Stimulated activated CD4-positive, alpha-beta T cell treated with anti-CD3 and anti-CD28 coated beads, TNF-alpha, amount 100 ng/mL, for 4 hours (primary cell): ENCODE measurements around the gene ZNF197.
"Not testable (repeated sequence)": the region's sequence is repeated elsewhere in the genome, so short reads cannot be mapped to it uniquely, and the experiment has no call there.

Experiments used
- DNase-seq, 3 experiments: peaks; one replicate each; pipeline ENCODE4 v3.0.0-alpha.2; 2020; ENCODE audit warnings: low read depth in 3 of 3

Gene ZNF197

DNA sequence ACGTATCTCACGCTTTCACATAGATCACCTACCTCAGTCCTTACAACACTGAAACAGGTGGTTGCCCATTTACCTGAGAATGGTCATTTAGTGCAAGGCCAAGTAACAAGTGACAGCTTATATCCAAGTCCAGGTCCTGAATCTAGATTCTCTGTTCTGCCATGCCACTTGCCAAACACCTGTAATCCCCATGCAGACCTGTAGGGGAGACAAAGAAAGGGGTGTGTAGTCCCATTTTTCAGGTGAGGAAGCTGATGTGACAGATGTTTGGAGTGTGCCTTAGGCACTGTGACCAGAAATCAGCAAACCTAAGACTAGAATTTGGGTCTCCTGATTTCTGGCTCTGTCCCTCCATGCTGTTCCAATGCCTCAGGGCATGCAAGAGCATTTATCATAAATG, 36.4 kb downstream of the ZNF197 start:
- DNase-seq, result no peak

DNA sequence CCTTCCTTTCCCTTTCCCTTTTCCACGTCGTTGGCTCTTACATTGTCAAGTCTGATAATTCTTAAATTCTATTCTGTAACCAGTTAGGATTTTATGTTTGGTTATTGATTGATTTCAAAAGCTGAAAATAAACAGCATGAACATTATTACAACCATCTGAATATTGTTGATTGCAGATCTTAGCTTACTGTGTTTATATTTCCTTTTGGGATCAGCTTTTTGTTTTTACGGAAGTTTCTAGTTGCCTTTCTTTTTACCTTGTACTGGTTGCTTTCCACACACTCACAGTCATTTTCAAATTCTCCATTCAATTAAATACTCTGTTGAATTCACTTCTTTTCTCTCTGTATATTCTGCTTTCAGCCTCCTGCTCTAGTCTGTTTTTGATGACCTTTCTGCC, 40.3 kb downstream of the ZNF197 start:
- no peak for DNase-seq

DNA sequence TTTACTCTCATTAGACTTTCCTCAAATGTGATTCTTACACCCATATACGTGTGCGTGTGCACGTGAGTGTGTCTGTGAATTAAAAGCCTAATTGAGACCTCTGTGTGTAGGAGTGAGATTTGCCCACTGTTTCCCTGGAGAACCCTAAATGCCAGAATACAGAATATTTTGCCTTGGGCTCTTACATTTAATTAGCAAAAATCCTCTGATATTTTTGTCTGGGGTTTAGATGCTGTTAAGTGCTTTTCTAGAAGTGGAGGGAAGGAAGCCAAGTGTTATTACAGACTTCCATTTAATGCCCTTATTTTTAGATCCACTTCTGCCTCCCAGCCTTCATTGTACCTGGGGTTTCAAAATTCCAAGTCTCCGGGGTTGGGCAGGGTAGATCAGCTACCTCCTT, 41.5 kb downstream of the ZNF197 start:
- DNase-seq, result no peak

DNA sequence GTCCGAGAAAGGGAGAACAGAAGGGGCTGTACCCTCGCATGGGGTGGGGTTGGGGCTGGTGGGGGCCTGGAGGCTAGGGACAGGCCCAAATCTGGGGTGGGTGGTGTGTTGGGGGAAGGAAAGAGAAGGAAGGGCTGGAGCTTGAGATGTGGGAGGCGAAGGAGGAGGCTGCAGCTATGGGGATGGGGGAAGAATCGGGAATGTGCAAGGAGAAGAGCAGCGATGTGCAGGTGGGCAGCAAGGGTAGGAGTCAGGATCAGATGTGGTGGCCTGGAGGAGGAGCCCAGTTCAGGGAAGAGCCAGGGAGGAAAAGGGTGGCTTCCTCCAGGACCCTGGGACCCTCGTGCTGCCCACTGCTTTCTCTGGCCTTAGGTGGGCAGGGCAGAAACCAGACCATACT, 44.9 kb downstream of the ZNF197 start:
- no peak for DNase-seq

DNA sequence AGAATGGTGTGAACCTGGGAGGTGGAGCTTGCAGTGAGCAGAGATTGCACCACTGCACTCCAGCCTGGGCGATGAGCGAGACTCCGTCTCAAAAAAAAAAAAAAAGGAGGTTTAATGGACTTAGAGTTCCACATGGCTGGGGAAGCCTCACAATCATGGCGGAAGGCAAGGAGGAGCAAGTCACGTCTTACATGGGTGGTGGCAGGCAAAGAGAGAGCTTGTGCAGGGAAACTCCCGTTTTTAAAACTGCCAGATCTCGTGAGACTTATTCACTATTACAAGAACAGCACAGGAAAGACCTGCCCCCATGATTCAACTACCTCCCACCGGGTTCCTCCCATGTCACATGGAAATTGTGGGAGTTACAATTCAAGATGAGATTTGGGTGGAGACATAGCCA, 48.6 kb downstream of the ZNF197 start:
- not testable (repeated sequence) for DNase-seq

DNA sequence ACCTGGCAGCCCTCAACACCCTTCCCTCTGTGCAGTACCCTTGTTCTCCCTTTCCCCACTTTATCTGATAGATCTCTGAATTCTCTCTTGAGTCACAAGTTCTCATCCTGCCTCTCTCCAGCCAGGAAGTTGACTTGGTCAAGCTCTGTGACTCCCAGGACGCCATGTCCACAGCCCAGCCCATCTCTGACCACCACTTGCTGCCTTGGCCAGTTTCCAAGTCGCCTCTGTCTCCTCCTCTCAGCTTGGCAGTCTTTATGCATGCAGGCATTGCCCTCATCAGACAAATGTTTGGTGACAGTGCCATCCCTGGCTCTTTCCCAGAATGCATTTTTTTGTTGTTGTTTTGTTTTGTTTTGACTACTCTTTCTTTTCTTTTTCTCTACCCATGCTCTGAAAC, 49.4 kb downstream of the ZNF197 start:
- DNase-seq, result no peak

DNA sequence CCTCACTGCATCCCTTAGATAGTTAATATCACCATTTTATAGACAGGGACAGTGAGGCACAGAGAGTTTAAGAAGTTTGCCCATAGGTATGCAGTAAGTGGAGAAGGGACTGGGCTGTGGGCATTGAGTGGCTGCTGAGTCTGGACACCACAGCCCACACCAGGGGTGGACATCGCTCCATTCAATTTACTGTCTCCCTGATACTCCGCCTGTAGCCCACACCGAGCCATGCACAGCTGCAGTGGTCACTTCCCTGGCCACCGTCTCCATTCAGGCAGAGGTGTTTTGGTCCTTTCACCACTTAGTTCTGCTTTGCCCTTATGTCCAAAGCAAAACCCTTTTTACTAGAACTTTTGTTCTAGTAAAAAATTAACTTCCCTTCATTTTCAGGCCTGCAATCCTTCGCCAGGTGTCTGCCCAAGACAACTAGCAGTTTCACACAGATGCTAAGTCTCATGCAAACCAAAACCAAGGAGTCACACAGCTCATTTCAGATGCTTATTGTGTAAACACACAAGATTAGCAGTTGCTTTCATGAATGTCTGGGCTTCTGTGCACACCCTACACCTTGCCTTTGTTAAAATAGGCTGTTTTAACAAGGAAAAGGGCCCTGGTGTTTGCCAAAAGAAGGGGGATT, 53.8 kb downstream of the ZNF197 start:
- no peak for DNase-seq

DNA sequence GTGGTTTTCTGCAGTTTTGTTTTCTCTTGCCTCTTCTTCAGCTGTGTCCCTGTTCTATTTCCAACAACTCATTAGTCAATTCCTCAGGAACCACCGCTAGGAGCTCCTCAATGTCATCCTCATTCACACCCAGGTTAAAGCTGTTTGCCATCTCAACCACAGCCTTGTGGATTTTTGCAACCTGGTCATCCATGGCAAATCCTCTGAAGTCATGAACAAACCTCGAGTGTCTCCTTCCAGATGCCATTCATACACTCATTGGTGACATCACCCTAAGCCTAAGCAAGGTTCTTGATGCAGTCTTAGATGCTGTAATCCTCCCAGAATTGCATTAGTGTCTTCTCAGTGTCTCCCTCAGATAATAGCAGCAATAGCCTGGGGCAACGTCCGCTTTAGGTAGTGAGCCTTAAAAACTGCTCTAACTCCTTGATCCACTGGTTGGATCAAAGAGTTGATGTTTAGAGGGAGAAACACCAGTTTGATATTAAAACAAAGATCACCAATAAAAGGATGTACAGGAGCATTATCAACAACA, 56.2 kb downstream of the ZNF197 start:
- no peak for DNase-seq

DNA sequence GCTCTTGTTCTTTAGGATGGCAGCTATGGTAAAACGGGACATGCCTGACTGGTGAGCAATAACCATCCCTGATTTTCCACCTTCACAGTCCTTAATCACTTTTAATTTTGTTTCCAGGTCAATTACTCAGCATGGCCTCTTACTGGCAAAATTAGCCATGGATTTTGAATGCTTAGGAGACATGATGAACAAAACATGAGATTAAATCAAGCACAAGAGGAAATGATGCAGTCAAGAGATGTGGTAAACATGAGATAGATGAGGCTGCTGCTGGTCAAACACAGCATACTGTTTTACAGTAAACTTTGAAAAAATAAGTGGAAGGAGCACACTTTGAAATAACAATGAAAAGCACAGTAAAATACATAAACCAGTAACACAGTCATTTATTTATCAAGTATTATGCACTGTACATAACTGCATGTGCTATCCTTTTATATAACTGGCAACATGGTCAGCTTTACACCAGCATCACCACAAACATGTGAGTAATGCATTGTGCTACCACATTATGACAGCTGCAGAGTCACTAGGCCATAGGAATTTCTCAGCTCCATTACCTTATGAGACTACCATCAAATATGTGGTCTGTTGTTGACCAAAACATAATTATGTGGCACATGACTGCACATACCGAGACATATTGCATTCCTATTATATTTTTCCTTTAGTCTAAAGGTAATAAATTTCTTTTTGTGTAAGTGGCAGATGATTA, 57.5 kb downstream of the ZNF197 start:
- no peak for DNase-seq

DNA sequence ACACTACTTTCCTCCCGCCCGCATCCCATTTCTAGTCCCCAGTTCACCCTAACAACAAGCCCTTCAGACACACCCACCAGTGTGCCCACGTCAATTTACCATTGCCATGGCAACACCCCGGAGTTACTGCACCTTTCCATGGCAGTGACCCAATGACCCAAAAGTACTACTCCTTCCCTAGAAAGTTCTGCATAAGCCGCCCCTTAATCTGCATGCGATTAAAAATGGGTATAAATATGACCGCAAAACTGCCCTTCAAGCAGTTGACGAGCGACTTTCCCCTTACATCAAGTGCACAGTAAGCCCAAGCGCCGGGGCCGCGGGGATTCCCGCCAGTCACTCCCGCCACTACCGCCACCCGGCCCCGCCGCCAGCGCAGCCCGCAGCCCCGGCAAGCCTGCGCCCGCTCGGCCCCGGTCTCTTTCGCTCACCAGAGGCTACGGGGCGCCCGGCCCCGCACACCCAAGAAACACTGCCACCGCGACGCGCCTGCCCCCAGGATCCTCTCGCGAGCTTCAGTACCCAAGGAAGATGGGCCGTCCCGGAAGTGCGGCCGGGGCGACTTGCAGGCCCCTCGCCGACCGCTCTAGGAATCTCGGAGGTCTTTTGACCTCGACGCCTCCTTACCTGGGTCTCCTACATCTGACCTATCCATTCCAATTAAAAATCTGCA, 60.4 kb downstream of the ZNF197 start:
- peak in 2 of 3 experiments; percentile 25 to 27 for DNase-seq

DNA sequence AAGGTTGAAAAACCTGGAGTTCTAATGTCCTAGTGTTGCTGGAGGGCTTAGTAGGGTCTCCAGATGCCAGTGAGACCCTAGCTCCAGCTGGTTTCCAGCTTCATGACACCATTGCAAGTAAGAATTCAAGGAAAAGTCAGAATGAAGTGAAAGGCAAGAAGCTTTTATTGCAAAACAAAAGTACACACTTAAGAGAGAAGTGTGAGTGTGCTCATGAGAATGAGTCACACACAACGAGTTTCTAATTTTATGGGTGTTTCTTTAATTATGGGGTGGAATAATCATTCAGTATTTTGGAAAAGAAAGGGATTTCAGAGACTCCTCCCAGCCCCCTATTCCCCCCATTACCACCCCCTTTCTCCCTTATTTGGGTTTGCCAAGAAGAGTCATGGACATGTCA, 63.1 kb downstream of the ZNF197 start:
- no peak for DNase-seq
